SK-N-SH (cell line): ENCODE measurements around the gene COLEC11. TPM values are rescaled to one million over a fixed set of nuclear protein-coding genes. Genes with fewer than 3 reads are reported as not detected.

Experiments
- CTCF ChIA-PET: fragments of 300-600, 350-600 bp; formaldehyde crosslinking; extraction: SDS; loops from one replicate; lab custom pipeline; 2021; lab: Yijun Ruan, JAX
- POLR2A ChIA-PET: fragments of 350-600 bp; sonication (Branson Sonifier 250); formaldehyde crosslinking; extraction: SDS; loops from one replicate; lab custom pipeline; 2020; ENCODE audit warnings: antibody characterized with exemption, inconsistent platforms; lab: Yijun Ruan, JAX
- DNase-seq: peaks from one replicate; pipeline ENCODE4 v3.0.0; 2012
- H2AFZ ChIP-seq: fragments of 200-600 bp; sonication (generic); 2 replicates; pipeline ENCODE4 v1.8.1; 2016; ENCODE audit warnings: antibody characterized with exemption, mild to moderate bottlenecking, low read depth
- H3F3A ChIP-seq: fragments of 200-600 bp; sonication (generic); replicated peaks from 2 replicates; pipeline ENCODE3; 2016; ENCODE audit warnings: antibody characterized with exemption, mild to moderate bottlenecking; ENCODE audit not compliant: insufficient read depth
- H3K27ac ChIP-seq, 2 experiments: fragments of 200-500 bp in 1 of 2; fragments of 200-600 bp in 1 of 2; sonication (Bioruptor generic) in 1 of 2; sonication (generic), shearing (Covaris generic) in 1 of 2; 2 replicates each; pipeline versions ENCODE4 v1.5.1 to v1.6.1; 2014 to 2016; ENCODE audit warnings: low read depth in 2 of 2, inconsistent platforms in 1 of 2, low read length in 1 of 2, mild to moderate bottlenecking in 1 of 2, mixed read lengths in 1 of 2
- H3K27me3 ChIP-seq: fragments of 200-600 bp; sonication (generic), shearing (Covaris generic); 2 replicates; pipeline ENCODE4 v1.6.1; 2016; ENCODE audit warnings: mixed run types; ENCODE audit not compliant: insufficient read depth
- H3K36me3 ChIP-seq, 2 experiments: fragments of 200-500 bp in 1 of 2; fragments of 200-600 bp in 1 of 2; sonication (Bioruptor generic) in 1 of 2; sonication (generic) in 1 of 2; replicated peaks in 1 of 2; 2 replicates each; pipeline versions ENCODE3 to v1.5.1; 2014 to 2016; ENCODE audit warnings: low read length in 1 of 2, mild to moderate bottlenecking in 1 of 2; ENCODE audit not compliant: insufficient read depth in 2 of 2, control insufficient read depth in 1 of 2
- H3K4me1 ChIP-seq, 2 experiments: fragments of 200-500 bp in 1 of 2; fragments of 200-600 bp in 1 of 2; sonication (Bioruptor generic) in 1 of 2; sonication (generic), shearing (Covaris generic) in 1 of 2; 2 replicates each; pipeline versions ENCODE4 v1.5.1 to v1.6.1; 2014 to 2016; ENCODE audit warnings: low read depth in 1 of 2, low read length in 1 of 2, mixed run types in 1 of 2; ENCODE audit not compliant: insufficient read depth in 2 of 2, control insufficient read depth in 1 of 2
- H3K4me2 ChIP-seq: fragments of 200-600 bp; sonication (generic), shearing (Covaris generic); 2 replicates; pipeline ENCODE4 v1.6.1; 2017; ENCODE audit warnings: mixed run types
- H3K4me3 ChIP-seq, 2 experiments: fragments of 200-500 bp in 1 of 2; fragments of 200-600 bp in 1 of 2; sonication (Bioruptor generic) in 1 of 2; sonication (generic), shearing (Covaris generic) in 1 of 2; 2 replicates each; pipeline versions ENCODE4 v1.5.1 to v1.8.1; 2014 to 2016; ENCODE audit warnings: low read depth in 2 of 2, inconsistent platforms in 1 of 2, low read length in 1 of 2, mild to moderate bottlenecking in 1 of 2, mixed read lengths in 1 of 2, moderate library complexity in 1 of 2
- H3K79me2 ChIP-seq: fragments of 200-600 bp; sonication (generic); 2 replicates; pipeline ENCODE4 v1.8.1; 2017; ENCODE audit warnings: mild to moderate bottlenecking; ENCODE audit not compliant: insufficient read depth
- H3K9ac ChIP-seq: fragments of 200-600 bp; sonication (generic); 2 replicates; pipeline ENCODE4 v1.6.1; 2017; ENCODE audit warnings: mixed run types
- H3K9me2 ChIP-seq: fragments of 200-600 bp; sonication (generic); 2 replicates; pipeline ENCODE4 v1.6.1; 2017; ENCODE audit warnings: mixed run types
- H3K9me3 ChIP-seq: fragments of 200-600 bp; sonication (generic); 2 replicates; pipeline ENCODE4 v1.6.1; 2017; ENCODE audit warnings: mixed run types, mild to moderate bottlenecking, moderate library complexity
- H4K20me1 ChIP-seq: fragments of 200-600 bp; sonication (generic); 2 replicates; pipeline ENCODE4 v1.6.1; 2017; ENCODE audit warnings: mild to moderate bottlenecking, mixed run types; ENCODE audit not compliant: insufficient read depth
- CHD2 ChIP-seq: fragments of 150-350 bp; IDR thresholded peaks from 2 replicates; pipeline ENCODE4 v1.6.1; 2018; ENCODE audit warnings: low read length; ENCODE audit not compliant: partially characterized antibody
- ELF1 ChIP-seq: IDR thresholded peaks from 2 replicates; pipeline ENCODE4 v1.4.0; 2012
- EZH2phosphoT487 ChIP-seq: fragments of 200-600 bp; sonication (generic); IDR thresholded peaks from 2 replicates; pipeline ENCODE4 v1.6.1; 2017; ENCODE audit warnings: low read depth, mixed run types, mild to moderate bottlenecking, antibody characterized with exemption, moderate library complexity, borderline replicate concordance
- FOXM1 ChIP-seq: IDR thresholded peaks from 2 replicates; pipeline ENCODE4 v1.4.0; 2012; ENCODE audit warnings: low read depth, mild to moderate bottlenecking
- MEF2A ChIP-seq: IDR thresholded peaks from 2 replicates; pipeline ENCODE4 v1.4.0; 2012; ENCODE audit warnings: low read depth, borderline replicate concordance
- MXI1 ChIP-seq: IDR thresholded peaks from 2 replicates; pipeline ENCODE4 v1.6.1; 2012; ENCODE audit warnings: mild to moderate bottlenecking, low read depth, low read length, improper control_type of control experiment
- NRF1 ChIP-seq: IDR thresholded peaks from 2 replicates; pipeline ENCODE4 v1.6.1; 2012; ENCODE audit warnings: low read depth, mild to moderate bottlenecking, low read length
- RAD21 ChIP-seq: IDR thresholded peaks from 2 replicates; pipeline ENCODE4 v1.6.1; 2012; ENCODE audit warnings: mild to moderate bottlenecking, low read length
- RXRA ChIP-seq: IDR thresholded peaks from 2 replicates; pipeline ENCODE4 v1.4.0; 2012; ENCODE audit warnings: low read depth, mild to moderate bottlenecking, borderline replicate concordance
- TAF1 ChIP-seq: IDR thresholded peaks from 2 replicates; pipeline ENCODE4 v1.6.1; 2012; ENCODE audit warnings: low read depth, mild to moderate bottlenecking, low read length, moderate library complexity, borderline replicate concordance
- TEAD4 ChIP-seq: IDR thresholded peaks from 2 replicates; pipeline ENCODE4 v1.4.0; 2012; ENCODE audit warnings: mild to moderate bottlenecking, borderline replicate concordance; ENCODE audit not compliant: insufficient read depth
- WGBS: methylation state at CpG from one replicate; pipeline ENCODE4 v1.1.6; 2017; ENCODE audit warnings: low lambda C conversion rate; 5-methylcytosine and 5-hydroxymethylcytosine counted together
- polyA plus RNA-seq, 3 experiments: library from polyadenylated mRNA; depleted of rRNA; stranded (reverse); fragments of >200 nt; gene quantifications; 2 replicates each; pipeline ENCODE4 v1.2.3, GENCODE V29; 2012
- TF ChIP-seq, protein P1 (sequence below): IDR thresholded peaks from 2 replicates; pipeline ENCODE4 v1.4.0; 2012; ENCODE audit warnings: low read depth

COLEC11 gene
- polyA plus RNA-seq, 1 of the 3 experiments (the other 2 are of a cell fraction), result 8.7 TPM

GRCh38 chr2:3639653-3640052 lies 44.7 kb downstream of the COLEC11 start (continued):
- TF ChIP-seq FOXM1 (no peak), RAD21 (no peak), MEF2A (no peak), CHD2 (no peak), EZH2phosphoT487 (no peak), NRF1 (no peak), RXRA (no peak)
- TF ChIP-seq, protein P1, sequence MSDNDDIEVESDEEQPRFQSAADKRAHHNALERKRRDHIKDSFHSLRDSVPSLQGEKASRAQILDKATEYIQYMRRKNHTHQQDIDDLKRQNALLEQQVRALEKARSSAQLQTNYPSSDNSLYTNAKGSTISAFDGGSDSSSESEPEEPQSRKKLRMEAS, result no peak

DNA sequence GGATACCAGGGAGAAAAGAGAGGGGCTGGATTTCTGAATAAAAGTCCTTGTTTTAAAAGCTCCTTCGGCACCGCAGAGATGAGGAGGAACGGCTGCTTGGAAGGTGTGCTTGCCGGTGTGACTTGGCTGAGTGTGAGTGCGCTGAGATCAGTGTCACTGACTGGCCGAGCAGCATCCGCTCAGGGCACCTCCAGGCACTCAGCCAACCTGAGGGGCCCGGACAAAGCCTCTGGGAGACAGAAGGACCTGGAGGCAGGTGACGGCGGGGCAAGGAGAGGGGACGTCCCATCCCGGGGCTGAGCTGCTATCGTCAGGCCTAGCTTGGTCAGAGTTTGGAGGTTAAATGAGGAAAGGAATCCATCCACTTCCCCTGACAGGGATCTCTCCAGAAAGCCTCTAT lies 46.3 kb downstream of the COLEC11 start:
- ChIA-PET POLR2A (no interaction called here), CTCF (interaction anchor here (1.2 to 2.5 kb wide), 2 partner anchors 10 to 12 kb away, joined by 3 to 18 read pairs; no protein-coding TSS in a partner anchor)
- Histone ChIP-seq H3K4me2 (no peak overlapping the region), H3K9me3 (no peaks in the 10 kb centered on the region), H3K9ac (no peak overlapping the region), H3K9me2 (no peaks in the 10 kb centered on the region), H3F3A (no peaks in the 10 kb centered on the region), H3K4me3 (no peak overlapping the region), H3K27me3 (no peaks in the 10 kb centered on the region), H3K79me2 (no peaks in the 10 kb centered on the region), H4K20me1 (no peaks in the 10 kb centered on the region), H2AFZ (no peak overlapping the region), H3K36me3 (peaks cover 0 to 2% of the 10 kb centered on the region in 2 experiments), H3K27ac (no peak overlapping the region), H3K4me1 (peaks cover 0 to 10% of the 10 kb centered on the region in 2 experiments; a peak in 1 of 4 replicates)
- WGBS, result 81% methylated on average over 13 of the region's 13 CpGs
- TF ChIP-seq, protein P1, result no peak
- TF ChIP-seq TAF1 (no peak), EZH2phosphoT487 (no peak), ELF1 (no peak)
- no peak for DNase-seq

- no peak overlapping the region for H3K4me3 ChIP-seq
- TF ChIP-seq MXI1, result no peak
- TF ChIP-seq TEAD4, result no peak
- POLR2A ChIA-PET, result no interaction called here
- peaks cover 0 to 10% of the 10 kb centered on the region in 2 experiments; a peak in 1 of 4 replicates for H3K4me1 ChIP-seq
- H3K9ac ChIP-seq, result no peak overlapping the region
- no peaks in the 10 kb centered on the region for H3K9me2 ChIP-seq
- H3F3A ChIP-seq, result no peaks in the 10 kb centered on the region
- no peaks in the 10 kb centered on the region for H3K27me3 ChIP-seq
- 80% methylated on average over 26 of the region's 26 CpGs for WGBS
- no peak overlapping the region for H3K4me2 ChIP-seq
- H3K27ac ChIP-seq, result no peak overlapping the region; a peak in 1 of 4 replicates
- H3K79me2 ChIP-seq, result no peaks in the 10 kb centered on the region
- H4K20me1 ChIP-seq, result no peaks in the 10 kb centered on the region
- CTCF ChIA-PET, result interaction anchor here (1.2 to 2.5 kb wide), 3 partner anchors 9 to 218 kb away, joined by 3 to 18 read pairs (median 4); no protein-coding TSS in a partner anchor
- H3K9me3 ChIP-seq, result no peaks in the 10 kb centered on the region
- H2AFZ ChIP-seq, result no peak overlapping the region
- H3K36me3 ChIP-seq, result peaks cover 0 to 2% of the 10 kb centered on the region in 2 experiments
- DNase-seq, result no peak
Observed at GRCh38 chr2:3641841-3642421, 47.0 kb downstream of the COLEC11 start.
